Fibroblast of skin of scalp (primary cell): ENCODE measurements around the gene VILL. TPM values are rescaled to one million over a fixed set of nuclear protein-coding genes. Genes with fewer than 3 reads are reported as not detected.
A peak's percentile ranks its signal among the peaks of the same experiment; 100 is the strongest.

Experiments used
- DNase-seq: peaks from one replicate; pipeline ENCODE4 v3.0.0-alpha.2; 2013
- polyA plus RNA-seq, 2 experiments: library from polyadenylated mRNA; unstranded; fragments of 120-200 nt; gene quantifications; one replicate each; pipeline ENCODE4 v1.2.1, GENCODE V29; 2013; ENCODE audit not compliant: insufficient read length in 2 of 2

VILL gene
- 4.7 TPM for polyA plus RNA-seq (2013, experiment 1 of 2; ENCODE audit: insufficient read length)
- polyA plus RNA-seq (2013, experiment 2 of 2; ENCODE audit: insufficient read length): 4.1 TPM

- DNase-seq: no peak
Observed at GRCh38 chr3:37990527-37990926, at the start of gene VILL. Gene VILL (plus strand): TSS chr3:37990786. CDS start chr3:37993673, 2,887 bp downstream.

- DNase-seq: no peak
Observed at GRCh38 chr3:37941608-37942508, 48.7 kb upstream of the VILL start.

- DNase-seq: no peak
Observed at GRCh38 chr3:37942646-37943045, 47.9 kb upstream of the VILL start.

GRCh38 chr3:37943126-37943525, 47.5 kb upstream of the VILL start:
- no peak for DNase-seq

GRCh38 chr3:37943631-37944314, 46.8 kb upstream of the VILL start:
- DNase-seq: no peak

GRCh38 chr3:37944391-37944842, 46.2 kb upstream of the VILL start:
- no peak for DNase-seq

GRCh38 chr3:37945156-37945806, 45.3 kb upstream of the VILL start:
- no peak for DNase-seq

- DNase-seq: peak; percentile 67
Observed at GRCh38 chr3:37945807-37946530, 44.6 kb upstream of the VILL start.

- no peak for DNase-seq
Observed at GRCh38 chr3:37946531-37946889, 44.1 kb upstream of the VILL start.

GRCh38 chr3:37949866-37950265, 40.7 kb upstream of the VILL start:
- DNase-seq: peak; percentile 55

- DNase-seq: no peak
Observed at GRCh38 chr3:37952564-37952963, 38.0 kb upstream of the VILL start.

GRCh38 chr3:37953226-37953625, 37.4 kb upstream of the VILL start:
- no peak for DNase-seq

GRCh38 chr3:37953707-37954394, 36.7 kb upstream of the VILL start:
- no peak for DNase-seq

GRCh38 chr3:37954881-37955280, 35.7 kb upstream of the VILL start:
- no peak for DNase-seq

GRCh38 chr3:37955918-37956707, 34.5 kb upstream of the VILL start:
- DNase-seq: no peak

GRCh38 chr3:37956723-37957538, 33.7 kb upstream of the VILL start:
- DNase-seq: no peak

GRCh38 chr3:37957539-37957936, 33.0 kb upstream of the VILL start:
- no peak for DNase-seq

GRCh38 chr3:37961622-37962431, 28.8 kb upstream of the VILL start:
- DNase-seq: no peak

GRCh38 chr3:37963016-37963415, 27.6 kb upstream of the VILL start:
- DNase-seq: peak; percentile 61
